Sigmoid colon (tissue), 4 donors: Measurements from ENCODE around the gene SELENOO.

ENCODE experiments used
- CTCF ChIP-seq, 4 experiments: fragments of 450-650 bp in 3 of 4; fragments of 200-600 bp in 1 of 4; IDR thresholded peaks; one replicate each; pipeline ENCODE4 v1.5.1; 2016 to 2019; ENCODE audit warnings: antibody characterized with exemption in 4 of 4, mild to moderate bottlenecking in 3 of 4, moderate library complexity in 2 of 4
- EP300 ChIP-seq, 4 donors: sonication (generic); formaldehyde crosslinking; IDR thresholded peaks; one replicate each; pipeline ENCODE4 v1.6.1; 2017; ENCODE audit warnings: antibody characterized with exemption in 4 of 4
- POLR2A ChIP-seq, 2 donors: fragments of 450-650 bp; IDR thresholded peaks; one replicate each; pipeline ENCODE4 v1.6.1; 2016; ENCODE audit warnings: antibody characterized with exemption in 2 of 2, mild to moderate bottlenecking in 2 of 2, moderate library complexity in 2 of 2
- POLR2AphosphoS5 ChIP-seq, 4 donors: sonication (generic); formaldehyde crosslinking; IDR thresholded peaks; one replicate each; pipeline ENCODE4 v1.6.1; 2017; ENCODE audit warnings: antibody characterized with exemption in 4 of 4

- TF ChIP-seq CTCF (IDR thresholded peaks at IDR 0.05) (no peak), POLR2AphosphoS5 (IDR thresholded peaks at IDR 0.05) (no peak), POLR2A (IDR thresholded peaks at IDR 0.05) (no peak), EP300 (IDR thresholded peaks at IDR 0.05) (no peak)
These were observed 53.1 kb downstream of the SELENOO start for GRCh38 chr22:50253941-50254340.
